AG04450 (cell line): ENCODE results near the gene TSC1. TPM values are rescaled to one million over a fixed set of nuclear protein-coding genes. Genes with fewer than 3 reads are reported as not detected.
"Not testable (repeated sequence)": the region's sequence is repeated elsewhere in the genome, so short reads cannot be mapped to it uniquely, and the experiment has no call there.

Experiments used
- CTCF ChIA-PET: fragments of 300-600, 350-600 bp; formaldehyde crosslinking; extraction: SDS; loops from one replicate; lab custom pipeline; 2022; ENCODE audit warnings: antibody characterized with exemption, inconsistent platforms; lab: Charles Lee
- POLR2A ChIA-PET: fragments of 350-600 bp; formaldehyde crosslinking; extraction: SDS; loops from one replicate; lab custom pipeline; 2021; ENCODE audit warnings: antibody characterized with exemption, inconsistent platforms; lab: Yijun Ruan, JAX
- DNase-seq: peaks from one replicate; pipeline ENCODE4 v3.0.0-alpha.2; 2011; ENCODE audit warnings: low read depth, low spot score
- H3K27ac ChIP-seq: one replicate; pipeline ENCODE4 v1.5.1; 2012; ENCODE audit warnings: low read depth, low read length, control low read depth
- H3K27me3 ChIP-seq: one replicate; pipeline ENCODE4 v1.6.0; 2012; ENCODE audit warnings: low read length; ENCODE audit not compliant: control insufficient read depth, insufficient read depth
- H3K4me3 ChIP-seq: 2 replicates; pipeline ENCODE4 v1.5.1; 2011; ENCODE audit warnings: mild to moderate bottlenecking, low read depth, low read length, control low read depth
- H3K9me3 ChIP-seq: 2 replicates; pipeline ENCODE4 v1.5.1; 2012; ENCODE audit warnings: low read length; ENCODE audit not compliant: control insufficient read depth, insufficient read depth
- CTCF ChIP-seq: IDR thresholded peaks from 2 replicates; pipeline ENCODE4 v1.5.1; 2011; ENCODE audit warnings: low read depth, low read length, control low read depth, inconsistent platforms
- polyA plus RNA-seq: library from polyadenylated mRNA; depleted of rRNA; stranded (reverse); fragments of >200 nt; gene quantifications from 2 replicates; pipeline ENCODE4 v1.2.3, GENCODE V29; 2011

Gene TSC1
- polyA plus RNA-seq, 1 experiment = 87.1 TPM

DNA sequence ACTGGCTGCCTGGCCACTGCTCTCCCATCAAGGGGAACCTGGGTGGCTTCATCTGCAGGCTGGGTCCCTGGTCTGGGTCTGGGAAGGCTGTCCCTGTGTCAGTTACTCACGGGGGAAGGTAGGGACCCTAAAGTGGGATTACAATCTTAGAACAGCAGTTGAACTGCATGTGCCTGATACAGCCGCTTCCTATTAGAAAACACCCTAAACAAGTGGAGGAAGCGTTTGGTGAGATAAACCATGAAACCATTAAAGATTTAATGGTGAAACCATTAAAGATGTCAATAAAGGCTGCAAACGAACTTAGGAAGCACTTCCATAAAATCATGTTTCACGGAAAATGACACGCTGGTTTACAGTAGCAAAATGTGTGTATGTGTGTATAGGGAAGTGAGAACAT is 31.5 kb upstream of the TSC1 start:
- Histone ChIP-seq H3K9me3 (no peaks in the 10 kb centered on the region; the same call in 1 of the 2 replicates), H3K27ac (no peak overlapping the region), H3K4me3 (no peak overlapping the region), H3K27me3 (peaks cover 47% of the 10 kb centered on the region)
- CTCF ChIA-PET = interaction anchor here (0.9 kb wide), 1 partner anchor 563 kb away, joined by 3 read pairs; no protein-coding TSS in a partner anchor
- DNase-seq = no peak
- POLR2A ChIA-PET = no interaction called here
- no peak for TF ChIP-seq CTCF

- ChIA-PET POLR2A (no interaction called here), CTCF (interaction anchor here (0.8 to 2.0 kb wide), 3 partner anchors 30 to 169 kb away, joined by 3 to 8 read pairs (median 3); no protein-coding TSS in a partner anchor)
- Histone ChIP-seq H3K4me3 (no peak overlapping the region), H3K27ac (no peak overlapping the region), H3K9me3 (no peaks in the 10 kb centered on the region; the same call in 1 of the 2 replicates), H3K27me3 (peaks cover 42% of the 10 kb centered on the region)
- no peak for TF ChIP-seq CTCF
- DNase-seq = no peak
These were observed 29.3 kb upstream of the TSC1 start for GRCh38 chr9:132973713-132974112.

GRCh38 chr9:132973166-132973565 is 28.8 kb upstream of the TSC1 start:
- CTCF ChIA-PET = interaction anchor here (0.8 to 2.0 kb wide), 3 partner anchors 30 to 169 kb away, joined by 3 to 8 read pairs (median 3); no protein-coding TSS in a partner anchor
- Histone ChIP-seq H3K9me3 (no peaks in the 10 kb centered on the region; the same call in 1 of the 2 replicates), H3K27ac (no peak overlapping the region), H3K27me3 (peaks cover 39% of the 10 kb centered on the region), H3K4me3 (no peak overlapping the region)
- POLR2A ChIA-PET = no interaction called here
- DNase-seq = no peak
- no peak for TF ChIP-seq CTCF

DNA sequence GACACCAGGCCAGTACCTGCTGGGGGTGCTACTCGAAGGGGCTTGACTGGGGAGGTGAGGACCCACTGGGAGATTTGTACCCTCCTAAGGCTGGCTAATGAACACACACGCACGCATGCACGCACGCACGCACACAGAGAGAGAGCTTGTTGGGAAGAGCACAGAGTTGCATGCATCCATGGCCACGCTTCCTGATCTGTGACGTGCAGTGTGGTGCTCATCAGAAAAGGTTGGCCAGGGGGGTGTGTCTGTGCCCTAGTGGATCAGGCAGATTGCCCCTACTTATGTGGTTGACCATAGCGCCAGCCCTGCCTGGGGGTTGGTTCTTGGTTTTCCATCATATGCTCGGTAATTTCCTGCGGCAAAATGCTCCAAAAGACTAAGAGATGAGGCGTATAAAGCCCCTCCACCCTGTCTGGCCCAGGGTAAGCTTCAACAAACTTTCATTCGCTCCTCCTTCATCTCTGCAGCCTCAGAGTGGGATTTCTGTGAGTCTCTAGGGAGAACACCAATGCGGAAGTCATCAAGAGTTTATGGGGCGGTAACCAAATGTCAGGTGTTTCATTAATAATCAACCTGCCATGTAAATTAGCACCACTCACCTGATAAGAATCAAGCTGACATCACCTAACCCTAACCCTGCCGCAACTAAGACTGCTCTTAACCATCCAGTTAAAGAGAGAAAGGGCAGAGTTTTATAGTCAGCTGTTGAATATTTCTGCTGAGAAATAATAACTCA is 26.1 kb upstream of the TSC1 start:
- no peak for DNase-seq
- no peak for TF ChIP-seq CTCF
- CTCF ChIA-PET = interaction anchor here (0.5 to 0.7 kb wide), 2 partner anchors 10 to 215 kb away, joined by 3 read pairs; no protein-coding TSS in a partner anchor
- peaks cover 37% of the 10 kb centered on the region for H3K27me3 ChIP-seq
- POLR2A ChIA-PET = no interaction called here
- no peak overlapping the region for H3K4me3 ChIP-seq
- no peaks in the 10 kb centered on the region; the same call in 1 of the 2 replicates for H3K9me3 ChIP-seq
- no peak overlapping the region for H3K27ac ChIP-seq

DNA sequence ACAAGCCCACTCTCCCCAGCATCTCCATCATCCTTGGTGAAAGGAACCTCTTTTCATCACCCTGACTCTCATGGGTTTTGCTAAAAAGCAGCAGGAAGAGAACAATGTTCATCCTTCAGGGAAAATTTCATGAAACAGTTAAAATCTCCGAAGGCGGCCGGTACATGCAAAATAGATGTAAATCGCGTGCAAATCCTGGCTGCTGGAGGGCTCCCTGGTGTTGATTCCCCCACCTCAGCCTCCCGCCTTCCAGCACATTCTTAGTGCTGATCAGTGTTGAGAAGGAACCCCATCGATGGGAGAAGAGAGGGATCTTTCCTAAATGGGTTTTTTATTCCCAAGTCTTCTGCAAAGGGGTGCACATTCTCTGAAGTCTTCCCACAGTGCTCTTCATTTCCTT is 25.4 kb upstream of the TSC1 start:
- Histone ChIP-seq H3K4me3 (no peak overlapping the region), H3K27ac (no peak overlapping the region), H3K27me3 (peaks cover 39% of the 10 kb centered on the region), H3K9me3 (no peaks in the 10 kb centered on the region; the same call in 1 of the 2 replicates)
- TF ChIP-seq CTCF = no peak
- POLR2A ChIA-PET = no interaction called here
- CTCF ChIA-PET = interaction anchor here (0.6 to 0.7 kb wide), 2 partner anchors 11 to 42 kb away, joined by 3 to 9 read pairs; no protein-coding TSS in a partner anchor
- no peak for DNase-seq

GRCh38 chr9:132967908-132968307 is 23.5 kb upstream of the TSC1 start:
- POLR2A ChIA-PET, H3K27ac ChIP-seq, H3K4me3 ChIP-seq, H3K9me3 ChIP-seq, DNase-seq, CTCF ChIA-PET: not testable (repeated sequence)
- peaks cover 33% of the 10 kb centered on the region for H3K27me3 ChIP-seq
